Body of pancreas (tissue), 4 donors: ENCODE measurements around the gene CX3CR1. TPM values are rescaled to one million over a fixed set of nuclear protein-coding genes. Genes with fewer than 3 reads are reported as not detected.

Source experiments
- ATAC-seq: fragments of 150-250 bp; one replicate; pipeline ENCODE4 v1.9.1; 2016
- DNase-seq, 4 donors: peaks; one replicate each; pipeline ENCODE4 v3.0.0-alpha.2; 2019
- H3K27ac ChIP-seq, 4 donors: fragments of 200-600 bp; sonication (generic); 1 replicate in 3 of 4; 2 replicates in 1 of 4; pipeline versions ENCODE4 v1.5.1 to v1.6.1; 2016 to 2019; ENCODE audit warnings: mild to moderate bottlenecking in 1 of 4, mixed read lengths in 1 of 4, moderate library complexity in 1 of 4
- H3K27me3 ChIP-seq, 2 donors: fragments of 200-600 bp; sonication (generic); one replicate each; pipeline ENCODE4 v1.6.0; 2016; ENCODE audit warnings: mild to moderate bottlenecking in 1 of 2
- H3K36me3 ChIP-seq, 2 donors: fragments of 200-600 bp; sonication (generic); replicated peaks in 1 of 2; 2 replicates each; pipeline ENCODE4 v1.5.1; 2016; ENCODE audit warnings: low read depth in 2 of 2; ENCODE audit not compliant: insufficient read depth in 1 of 2
- H3K4me1 ChIP-seq: fragments of 200-600 bp; sonication (generic); one replicate; pipeline ENCODE4 v1.6.0; 2016
- H3K4me3 ChIP-seq, 2 donors: fragments of 200-600 bp; sonication (generic); 1 replicate in 1 of 2; 2 replicates in 1 of 2; pipeline ENCODE4 v1.5.1; 2016 to 2019
- H3K9me3 ChIP-seq, 3 donors: fragments of 200-600 bp; sonication (generic); 1 replicate in 2 of 3; 2 replicates in 1 of 3; pipeline ENCODE4 v1.5.1; 2016
- POLR2A ChIP-seq, 3 donors: fragments of 450-650 bp; IDR thresholded peaks; one replicate each; pipeline ENCODE4 v1.6.1; 2016; ENCODE audit warnings: antibody characterized with exemption in 3 of 3, mild to moderate bottlenecking in 2 of 3
- WGBS, 2 donors: methylation state at CpG; one replicate each; pipeline ENCODE4 v1.1.5; 2017; 5-methylcytosine and 5-hydroxymethylcytosine counted together
- intact Hi-C: fragments of 100-400 bp; cut with DNase I; formaldehyde crosslinking; loops from one replicate; pipeline ENCODE4 v1.15.1; 2023
- total RNA-seq, 2 donors: library from RNA; depleted of rRNA; stranded (reverse); fragments of >200 nt; gene quantifications; one replicate each; pipeline ENCODE4 v1.1.0, GENCODE V29; 2016
- TF ChIP-seq, protein P1 (sequence below), 7 experiments: fragments of 450-650 bp in 4 of 7; fragments of 200-600 bp in 3 of 7; sonication (generic) in 3 of 7; IDR thresholded peaks; one replicate each; pipeline ENCODE4 v1.5.1; 2016 to 2019; ENCODE audit warnings: antibody characterized with exemption in 7 of 7

Gene CX3CR1
- total RNA-seq, 2 donors from 2014 or later = 1.3 TPM; not detected in 1

- intact Hi-C loops = no loop called here
- no peak for DNase-seq
- Histone ChIP-seq H3K9me3 (no peaks in the 10 kb centered on the region), H3K4me3 (no peak overlapping the region), H3K27me3 (no peaks in the 10 kb centered on the region), H3K36me3 (no peaks in the 10 kb centered on the region), H3K27ac (no peak overlapping the region), H3K4me1 (no peaks in the 10 kb centered on the region)
- no peak for ATAC-seq
- no peak for TF ChIP-seq POLR2A (IDR thresholded peaks at IDR 0.05)
- TF ChIP-seq, protein P1, sequence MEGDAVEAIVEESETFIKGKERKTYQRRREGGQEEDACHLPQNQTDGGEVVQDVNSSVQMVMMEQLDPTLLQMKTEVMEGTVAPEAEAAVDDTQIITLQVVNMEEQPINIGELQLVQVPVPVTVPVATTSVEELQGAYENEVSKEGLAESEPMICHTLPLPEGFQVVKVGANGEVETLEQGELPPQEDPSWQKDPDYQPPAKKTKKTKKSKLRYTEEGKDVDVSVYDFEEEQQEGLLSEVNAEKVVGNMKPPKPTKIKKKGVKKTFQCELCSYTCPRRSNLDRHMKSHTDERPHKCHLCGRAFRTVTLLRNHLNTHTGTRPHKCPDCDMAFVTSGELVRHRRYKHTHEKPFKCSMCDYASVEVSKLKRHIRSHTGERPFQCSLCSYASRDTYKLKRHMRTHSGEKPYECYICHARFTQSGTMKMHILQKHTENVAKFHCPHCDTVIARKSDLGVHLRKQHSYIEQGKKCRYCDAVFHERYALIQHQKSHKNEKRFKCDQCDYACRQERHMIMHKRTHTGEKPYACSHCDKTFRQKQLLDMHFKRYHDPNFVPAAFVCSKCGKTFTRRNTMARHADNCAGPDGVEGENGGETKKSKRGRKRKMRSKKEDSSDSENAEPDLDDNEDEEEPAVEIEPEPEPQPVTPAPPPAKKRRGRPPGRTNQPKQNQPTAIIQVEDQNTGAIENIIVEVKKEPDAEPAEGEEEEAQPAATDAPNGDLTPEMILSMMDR (IDR thresholded peaks at IDR 0.05) = no peak
Observed at GRCh38 chr3:39299279-39299678, 19.4 kb upstream of the CX3CR1 start.

GRCh38 chr3:39296197-39297077 lies 16.6 kb upstream of the CX3CR1 start:
- H3K27me3 ChIP-seq = no peaks in the 10 kb centered on the region
- H3K4me1 ChIP-seq = peaks cover 7% of the 10 kb centered on the region
- H3K36me3 ChIP-seq = no peaks in the 10 kb centered on the region
- no peak for ATAC-seq
- TF ChIP-seq POLR2A (IDR thresholded peaks at IDR 0.05) = no peak
- TF ChIP-seq, protein P1 (IDR thresholded peaks at IDR 0.05) = no peak
- 89 to 93% methylated on average over 4 of the region's 4 CpGs for WGBS, 2 donors
- no peak overlapping the region for H3K27ac ChIP-seq
- H3K4me3 ChIP-seq = no peak overlapping the region
- no peaks in the 10 kb centered on the region for H3K9me3 ChIP-seq
- intact Hi-C loops = no loop called here
- DNase-seq = no peak

- no peaks in the 10 kb centered on the region for H3K9me3 ChIP-seq
- no peak overlapping the region for H3K4me3 ChIP-seq
- DNase-seq = no peak
- no peak for TF ChIP-seq POLR2A (IDR thresholded peaks at IDR 0.05)
- TF ChIP-seq, protein P1 (IDR thresholded peaks at IDR 0.05) = no peak
- H3K4me1 ChIP-seq = peaks cover 18% of the 10 kb centered on the region
- no peak for ATAC-seq
- no peaks in the 10 kb centered on the region for H3K27me3 ChIP-seq
- WGBS, 2 donors = 82 to 86% methylated on average over 4 to 5 of the region's 5 CpGs
- H3K36me3 ChIP-seq = no peaks in the 10 kb centered on the region
- no peak overlapping the region for H3K27ac ChIP-seq
- intact Hi-C loops = no loop called here
Observed at GRCh38 chr3:39295184-39295775, 15.4 kb upstream of the CX3CR1 start.

- Histone ChIP-seq H3K9me3 (no peaks in the 10 kb centered on the region), H3K27ac (no peak overlapping the region), H3K4me3 (no peak overlapping the region), H3K27me3 (no peaks in the 10 kb centered on the region), H3K4me1 (peaks cover 20% of the 10 kb centered on the region), H3K36me3 (no peaks in the 10 kb centered on the region)
- intact Hi-C loops = loop anchor here (5.0 kb wide), 2 partner anchors 107 to 192 kb away; no protein-coding TSS in a partner anchor
- ATAC-seq = no peak
- DNase-seq = no peak
- TF ChIP-seq, protein P1 (IDR thresholded peaks at IDR 0.05) = no peak
- no peak for TF ChIP-seq POLR2A (IDR thresholded peaks at IDR 0.05)
- WGBS, 2 donors = 74 to 85% methylated on average over 9 to 10 of the region's 10 CpGs
Observed at GRCh38 chr3:39294446-39295183, 14.8 kb upstream of the CX3CR1 start.
